ENCODE results near the gene LTB4R.

LTB4R gene

GRCh38 chr14:24279301-24280186, 31.8 kb upstream of the LTB4R start:
- peak; percentile 75 for DNase-seq (ENCODE audit: low spot score)

- DNase-seq (ENCODE audit: low spot score), result no peak
Observed at GRCh38 chr14:24280797-24281460, 30.4 kb upstream of the LTB4R start.

DNA sequence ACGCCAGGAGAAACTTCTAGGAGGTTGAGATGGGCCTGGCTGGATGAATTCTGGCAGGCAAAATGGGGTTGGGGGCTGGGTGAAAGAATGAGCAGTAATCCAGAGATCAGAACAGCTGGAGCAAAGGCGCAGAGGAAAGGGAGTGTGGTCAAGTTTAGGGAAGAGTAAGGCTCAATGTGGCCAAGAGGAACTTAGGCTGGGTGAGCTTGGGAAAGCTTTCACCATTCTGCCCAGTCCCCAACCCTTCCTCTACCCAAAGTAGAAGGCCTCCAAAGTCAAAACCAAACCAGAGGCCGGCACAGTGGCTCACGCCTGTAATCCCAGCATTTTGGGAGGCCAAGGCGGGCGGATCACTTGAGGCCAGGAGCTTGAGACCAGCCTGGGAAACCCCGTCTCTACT, 29.7 kb upstream of the LTB4R start:
- peak; percentile 23 for DNase-seq (ENCODE audit: low spot score)

DNA sequence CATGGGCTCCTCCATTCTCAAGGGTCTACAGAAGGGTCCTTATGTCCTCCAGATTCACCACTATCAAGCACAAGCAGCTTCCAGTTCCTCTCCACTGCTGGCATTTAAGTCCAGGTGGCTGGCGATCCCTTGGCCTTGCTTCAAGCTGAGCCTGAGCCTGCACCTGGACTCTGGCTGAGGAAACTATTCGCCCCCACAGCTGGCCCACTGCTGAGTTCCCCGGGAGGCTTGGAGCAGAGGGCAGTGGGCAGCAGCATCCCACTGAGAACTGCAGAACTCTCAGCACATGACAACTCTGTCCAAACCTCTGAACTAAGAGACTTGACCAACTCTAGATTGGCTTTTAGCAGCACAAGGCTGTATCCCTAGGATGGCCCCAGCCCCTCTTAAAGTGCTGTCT, 28.6 kb upstream of the LTB4R start:
- DNase-seq (ENCODE audit: low spot score), result no peak

GRCh38 chr14:24283796-24284460, 27.4 kb upstream of the LTB4R start:
- no peak for DNase-seq (ENCODE audit: low spot score)

DNA sequence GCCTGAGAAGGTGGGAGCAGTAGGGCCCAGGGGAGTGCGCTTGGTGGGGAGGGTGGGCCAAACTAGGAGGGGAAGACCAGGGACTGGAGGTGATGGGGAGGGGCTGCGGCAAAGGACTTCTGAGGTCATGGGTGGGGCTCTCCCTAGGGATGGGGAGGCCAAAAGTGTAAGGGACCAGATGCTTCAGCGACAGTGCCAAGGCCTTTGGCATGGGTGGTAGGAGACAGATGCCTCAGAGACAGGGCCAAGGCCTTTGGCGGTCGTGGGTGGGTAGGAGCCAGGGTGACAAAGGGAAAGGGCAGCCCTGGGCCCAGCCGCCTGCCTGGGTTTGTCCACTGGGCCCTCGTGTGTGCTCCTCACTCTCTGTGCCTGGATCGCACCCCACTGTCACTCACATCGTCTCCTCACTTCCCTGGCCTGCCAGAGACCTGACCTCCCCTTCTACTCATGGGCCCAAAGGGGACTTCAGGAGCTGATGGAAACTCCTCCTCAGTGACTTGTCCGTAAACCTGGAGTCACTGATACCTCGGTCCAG, 26.7 kb upstream of the LTB4R start:
- no peak for DNase-seq (ENCODE audit: low spot score)

DNA sequence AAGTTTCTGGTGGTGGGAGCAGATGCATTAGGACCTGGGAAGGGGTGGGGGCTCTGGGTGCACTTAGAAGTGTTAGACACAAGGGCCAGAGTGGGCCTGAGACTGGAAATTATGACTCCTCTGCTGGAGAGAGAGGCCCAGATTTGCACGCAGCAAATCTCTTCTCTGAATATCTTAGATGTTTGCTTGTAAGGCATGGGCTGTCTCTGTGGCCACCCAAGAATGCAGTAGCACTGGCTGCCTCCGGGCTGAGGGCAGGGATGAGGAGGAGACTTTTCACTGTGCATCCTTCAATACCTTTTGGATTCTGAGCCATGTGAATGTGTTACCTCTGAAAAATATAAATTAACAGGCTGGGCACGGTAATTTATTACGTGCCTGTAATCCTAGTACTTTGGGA, 26.0 kb upstream of the LTB4R start:
- no peak for DNase-seq (ENCODE audit: low spot score)

DNA sequence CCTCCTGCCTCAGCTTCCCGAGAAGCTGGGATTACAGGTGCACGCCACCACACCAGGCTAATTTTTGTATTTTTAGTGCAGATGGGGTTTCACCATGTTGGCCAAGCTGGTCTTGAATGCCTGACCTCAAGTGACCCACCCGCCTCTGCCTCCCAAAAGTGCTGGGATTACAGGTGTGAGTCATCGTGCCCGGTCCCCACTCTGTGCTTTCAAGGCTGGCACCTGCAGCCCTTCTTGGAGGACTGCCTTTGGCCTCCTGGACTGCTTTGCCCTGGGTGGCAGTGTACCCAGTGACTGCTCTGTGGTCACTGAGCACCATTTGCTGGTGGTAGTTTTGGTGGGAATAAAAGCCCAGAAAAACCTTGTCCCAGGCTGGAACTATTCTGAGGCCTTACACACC, 24.3 kb upstream of the LTB4R start:
- DNase-seq (ENCODE audit: low spot score), result no peak

- no peak for DNase-seq (ENCODE audit: low spot score)
Observed at GRCh38 chr14:24289649-24290280, 21.5 kb upstream of the LTB4R start.

GRCh38 chr14:24290746-24291145, 20.6 kb upstream of the LTB4R start:
- no peak for DNase-seq (ENCODE audit: low spot score)

- DNase-seq (ENCODE audit: low spot score), result no peak
Observed at GRCh38 chr14:24291446-24292117, 19.7 kb upstream of the LTB4R start.

DNA sequence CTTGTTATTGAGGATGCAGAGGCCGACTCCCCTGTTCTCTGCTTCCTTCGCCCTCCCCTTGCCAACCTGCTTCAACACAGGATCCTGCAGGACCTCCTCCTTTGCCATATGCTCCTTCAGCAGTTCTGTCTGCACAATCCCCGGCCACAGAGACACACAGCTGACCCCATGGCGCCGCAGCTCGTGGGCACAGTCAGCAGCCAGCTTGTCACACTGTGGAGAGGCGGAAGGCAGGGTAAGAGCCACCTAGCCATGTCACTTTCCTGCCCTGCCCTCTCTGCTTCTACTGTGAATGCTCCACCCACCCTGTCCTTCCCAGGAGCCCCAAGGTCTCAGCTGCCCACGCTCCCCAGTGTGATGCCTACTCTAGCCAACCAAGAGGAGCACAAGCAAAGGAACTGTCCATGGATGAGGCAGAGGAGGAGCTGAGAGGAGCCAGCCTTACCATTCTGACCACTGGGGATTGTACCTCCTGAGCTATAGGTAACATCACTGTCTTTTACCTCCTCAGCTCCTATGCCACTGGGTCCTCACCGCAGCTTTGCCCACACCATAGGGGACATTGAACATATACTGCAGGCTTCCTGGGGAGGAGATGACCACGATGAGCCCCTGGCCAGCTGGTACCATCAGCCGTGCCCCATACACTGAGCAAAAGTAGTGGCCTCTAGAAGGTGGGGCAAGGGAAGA, 19.0 kb upstream of the LTB4R start:
- no peak for DNase-seq (ENCODE audit: low spot score)

DNA sequence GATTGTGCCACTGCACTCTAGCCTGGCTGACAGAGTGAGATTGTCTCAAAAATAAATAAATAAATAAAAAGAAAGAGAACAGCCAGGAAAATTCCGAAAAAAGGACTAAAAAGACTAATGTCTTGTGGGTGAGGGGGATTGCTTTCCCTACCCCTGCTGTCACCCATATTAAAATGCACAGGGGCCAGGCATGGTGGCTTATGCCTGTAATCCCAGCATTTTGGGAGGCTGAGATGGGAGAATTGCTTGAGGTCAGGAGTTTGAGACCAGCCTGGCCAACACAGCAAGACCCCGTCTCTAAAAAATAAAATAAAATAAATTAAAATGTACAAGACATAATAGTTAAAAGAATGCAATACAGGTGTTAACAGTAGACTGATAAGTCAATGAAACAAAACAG, 17.8 kb upstream of the LTB4R start:
- no peak for DNase-seq (ENCODE audit: low spot score)

- peak; percentile 86 for DNase-seq (ENCODE audit: low spot score)
Observed at GRCh38 chr14:24296341-24297157, 14.8 kb upstream of the LTB4R start.

DNA sequence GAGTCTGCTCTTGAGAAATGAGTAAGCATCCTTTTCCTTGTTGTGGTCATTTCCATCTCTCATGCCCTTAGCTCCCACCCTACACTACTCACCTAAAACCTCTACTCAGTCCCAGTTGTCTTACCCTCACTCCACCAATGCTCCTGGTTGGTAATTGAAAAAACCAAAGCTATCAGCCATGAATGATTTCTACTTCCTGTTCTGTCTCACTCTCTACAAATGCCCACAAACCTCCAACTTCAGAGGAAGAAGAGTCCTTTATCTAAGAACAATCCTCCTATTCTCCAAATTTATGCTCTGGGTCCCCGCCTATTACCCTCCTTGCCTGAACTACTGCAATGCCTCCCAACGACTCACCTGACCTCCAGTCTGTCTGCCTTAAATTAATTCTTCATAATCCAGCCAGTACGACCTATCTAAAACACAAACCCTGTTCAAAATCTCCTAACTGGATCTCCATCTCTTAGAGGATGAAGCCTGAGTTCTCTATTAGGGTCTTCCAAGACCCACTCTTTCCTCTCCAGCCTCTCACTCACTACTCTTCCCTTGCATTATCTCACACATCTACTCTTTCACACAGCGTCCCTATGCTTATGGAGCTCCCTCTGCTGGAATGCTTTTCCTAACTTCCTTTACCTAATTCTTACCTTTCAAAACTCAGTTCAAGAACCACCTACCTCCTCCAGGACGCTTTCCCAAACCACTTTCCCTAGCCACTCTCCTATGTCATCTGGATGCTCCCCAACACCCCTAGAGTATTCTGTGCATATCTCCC, 13.9 kb upstream of the LTB4R start:
- DNase-seq (ENCODE audit: low spot score), result no peak

- DNase-seq (ENCODE audit: low spot score), result no peak
Observed at GRCh38 chr14:24298892-24299254, 12.4 kb upstream of the LTB4R start.

DNA sequence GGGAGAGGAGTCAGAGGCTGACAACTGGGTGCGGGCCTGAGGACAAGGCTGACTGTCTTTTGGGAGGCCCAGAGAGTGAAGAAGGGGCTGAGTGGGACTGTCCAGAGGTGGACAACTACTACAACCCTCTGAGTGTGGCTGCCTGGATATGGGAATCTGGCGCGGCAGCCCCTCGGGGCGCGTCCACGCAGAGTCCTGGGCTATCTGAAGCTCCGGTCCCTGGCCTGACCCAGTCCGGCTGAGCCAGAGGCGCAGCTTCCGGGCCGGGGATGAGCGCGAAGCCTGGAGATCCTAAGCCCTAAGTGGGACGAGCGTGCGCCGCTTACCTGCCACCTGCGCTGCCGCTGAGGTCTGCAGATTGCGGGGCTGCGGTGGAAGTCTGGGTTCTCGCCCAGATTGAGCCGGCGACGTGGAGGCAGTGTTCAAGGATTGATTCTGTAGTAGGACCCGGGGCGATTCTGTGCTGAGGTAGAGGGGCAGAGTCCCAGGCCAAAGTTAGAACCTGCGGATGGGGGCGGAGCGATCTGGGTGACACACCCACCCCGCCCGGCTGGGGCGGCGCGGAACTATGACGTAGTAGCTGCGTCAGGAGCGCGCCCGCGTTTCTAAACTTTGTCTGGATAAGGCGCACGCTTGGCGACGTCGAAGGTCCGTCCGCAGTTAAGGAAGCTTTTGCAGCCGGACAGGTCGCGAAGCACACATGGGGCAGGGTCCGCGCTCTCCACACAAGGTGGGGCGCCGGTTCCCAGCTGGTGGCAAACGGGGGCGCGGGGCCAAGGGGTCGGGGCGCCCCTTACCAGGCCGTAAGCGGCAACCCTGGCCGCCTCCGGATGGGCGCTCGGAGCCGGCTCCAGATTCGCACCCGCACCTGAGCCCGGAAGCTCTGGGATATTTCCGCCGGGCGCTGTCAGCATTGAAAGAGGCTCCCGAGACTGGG, 11.8 kb upstream of the LTB4R start, which contains the start of the genes DHRS1 and NOP9:
Gene DHRS1, minus strand, starts transcription at position 526 of the 937 bp plus-strand sequence. CDS start 674 bp downstream, outside the sequence.
Gene NOP9, plus strand, starts transcription at position 596 of the 937 bp plus-strand sequence. Its CDS starts 105 bp downstream, at position 701.
- DNase-seq (ENCODE audit: low spot score), result peak; percentile 93
